Mucosa of descending colon (tissue), 3 donors: ENCODE measurements around the gene OBSL1. TPM values are rescaled to one million over a fixed set of nuclear protein-coding genes. Genes with fewer than 3 reads are reported as not detected.

ENCODE experiments used
- ATAC-seq: fragments of 200-7000 bp; cut with Tn5 transposase; one replicate; pipeline ENCODE4 v1.9.1; 2020; ENCODE audit warnings: mild to moderate bottlenecking, moderate library complexity
- DNase-seq, 3 donors: peaks; one replicate each; pipeline ENCODE4 v3.0.0-alpha.2; 2020
- H3K36me3 ChIP-seq: fragments of 200-600 bp; one replicate; pipeline ENCODE4 v1.8.0; 2021; ENCODE audit warnings: low read depth, mild to moderate bottlenecking
- H3K4me1 ChIP-seq: fragments of 200-600 bp; one replicate; pipeline ENCODE4 v1.8.0; 2021; ENCODE audit warnings: low read depth, mild to moderate bottlenecking
- H3K4me3 ChIP-seq: fragments of 200-600 bp; one replicate; pipeline ENCODE4 v1.8.0; 2021; ENCODE audit warnings: mild to moderate bottlenecking
- H3K9me3 ChIP-seq: fragments of 200-600 bp; one replicate; pipeline ENCODE4 v1.8.0; 2021; ENCODE audit warnings: mild to moderate bottlenecking
- intact Hi-C, 2 donors: fragments of 100-400 bp; cut with DNase I in 1 of 2; cut with micrococcal nuclease in 1 of 2; formaldehyde crosslinking; loops; one replicate each; pipeline versions ENCODE4 v1.11.0 to v1.11.1; 2022; cut with DNase I, micrococcal nuclease
- total RNA-seq, 3 donors: library from RNA; stranded (reverse); fragmentation: NEBNext Ultra II Directional in 2 of 3; extraction: Animal tissue kit (Norgen Biotek cat#: 25700) in 2 of 3; gene quantifications; one replicate each; pipeline versions ENCODE4 v1.2.1 to v1.2.4, GENCODE V29; 2021 to 2023
- TF ChIP-seq, protein P1 (sequence below): fragments of 200-600 bp; IDR thresholded peaks from one replicate; pipeline ENCODE4 v1.8.0; 2022; ENCODE audit warnings: antibody characterized with exemption, mild to moderate bottlenecking
- donor health status: DM: no; HTN: no; CAD: no; lungs with moderate emphysema.
- donor health status: DM: no; HTN: no; CAD: no.
- donor health status: DM: no; HTN: yes; CAD: no.

The OBSL1 gene
- total RNA-seq, 3 donors from 2014 or later, result 7.6 to 53.0 (median 12.6) TPM

DNA sequence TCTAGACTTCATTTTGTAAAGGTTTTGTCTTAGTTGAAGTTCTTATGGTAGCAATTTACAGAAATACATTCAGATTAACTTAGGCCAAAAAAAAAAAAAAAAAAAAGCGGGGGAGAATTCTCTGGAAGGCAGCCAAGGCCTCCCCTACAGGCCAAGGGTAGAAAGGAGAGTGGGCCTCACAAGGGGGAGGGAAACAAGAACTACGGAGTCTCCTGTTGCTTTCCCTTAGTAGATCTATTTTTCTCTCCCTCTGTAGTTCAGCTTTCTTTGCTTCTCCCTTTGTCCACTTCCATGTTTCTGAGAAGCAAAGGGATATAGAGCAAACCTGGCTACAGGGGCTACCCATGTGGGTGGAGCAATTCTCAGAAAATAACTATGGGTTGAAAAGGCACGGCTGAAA lies 23.9 kb upstream of the OBSL1 start:
- no peak for DNase-seq
- Histone ChIP-seq H3K9me3 (no peaks in the 10 kb centered on the region), H3K4me1 (peaks cover 13% of the 10 kb centered on the region), H3K4me3 (no peak overlapping the region), H3K36me3 (no peaks in the 10 kb centered on the region)
- ATAC-seq, result no peak
- TF ChIP-seq, protein P1, sequence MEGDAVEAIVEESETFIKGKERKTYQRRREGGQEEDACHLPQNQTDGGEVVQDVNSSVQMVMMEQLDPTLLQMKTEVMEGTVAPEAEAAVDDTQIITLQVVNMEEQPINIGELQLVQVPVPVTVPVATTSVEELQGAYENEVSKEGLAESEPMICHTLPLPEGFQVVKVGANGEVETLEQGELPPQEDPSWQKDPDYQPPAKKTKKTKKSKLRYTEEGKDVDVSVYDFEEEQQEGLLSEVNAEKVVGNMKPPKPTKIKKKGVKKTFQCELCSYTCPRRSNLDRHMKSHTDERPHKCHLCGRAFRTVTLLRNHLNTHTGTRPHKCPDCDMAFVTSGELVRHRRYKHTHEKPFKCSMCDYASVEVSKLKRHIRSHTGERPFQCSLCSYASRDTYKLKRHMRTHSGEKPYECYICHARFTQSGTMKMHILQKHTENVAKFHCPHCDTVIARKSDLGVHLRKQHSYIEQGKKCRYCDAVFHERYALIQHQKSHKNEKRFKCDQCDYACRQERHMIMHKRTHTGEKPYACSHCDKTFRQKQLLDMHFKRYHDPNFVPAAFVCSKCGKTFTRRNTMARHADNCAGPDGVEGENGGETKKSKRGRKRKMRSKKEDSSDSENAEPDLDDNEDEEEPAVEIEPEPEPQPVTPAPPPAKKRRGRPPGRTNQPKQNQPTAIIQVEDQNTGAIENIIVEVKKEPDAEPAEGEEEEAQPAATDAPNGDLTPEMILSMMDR, result no peak
- intact Hi-C loops, result no loop called here

DNA sequence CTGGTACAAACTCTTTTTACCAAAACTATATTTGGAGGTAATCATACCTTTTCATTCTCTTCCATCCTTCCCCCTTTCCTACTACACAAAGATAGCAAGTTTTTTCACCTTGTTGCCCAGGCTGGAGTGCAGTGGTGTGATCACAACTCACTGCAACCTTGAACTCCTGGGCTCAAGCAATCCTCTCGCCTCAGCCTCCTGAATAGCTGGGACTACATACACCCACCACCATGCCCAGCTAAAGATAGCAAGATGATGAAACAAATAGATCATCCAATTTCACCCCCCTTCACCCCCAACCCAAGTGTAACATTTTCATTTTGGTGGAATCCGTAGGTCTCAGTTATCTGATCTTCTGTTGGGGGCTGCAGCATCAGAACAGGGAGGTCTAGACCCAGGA lies 21.8 kb upstream of the OBSL1 start:
- no peaks in the 10 kb centered on the region for H3K9me3 ChIP-seq
- ATAC-seq (no peak), DNase-seq (no peak)
- TF ChIP-seq, protein P1, result no peak
- H3K4me1 ChIP-seq, result peaks cover 7% of the 10 kb centered on the region
- no peak overlapping the region for H3K4me3 ChIP-seq
- intact Hi-C loops, result no loop called here
- no peaks in the 10 kb centered on the region for H3K36me3 ChIP-seq

DNA sequence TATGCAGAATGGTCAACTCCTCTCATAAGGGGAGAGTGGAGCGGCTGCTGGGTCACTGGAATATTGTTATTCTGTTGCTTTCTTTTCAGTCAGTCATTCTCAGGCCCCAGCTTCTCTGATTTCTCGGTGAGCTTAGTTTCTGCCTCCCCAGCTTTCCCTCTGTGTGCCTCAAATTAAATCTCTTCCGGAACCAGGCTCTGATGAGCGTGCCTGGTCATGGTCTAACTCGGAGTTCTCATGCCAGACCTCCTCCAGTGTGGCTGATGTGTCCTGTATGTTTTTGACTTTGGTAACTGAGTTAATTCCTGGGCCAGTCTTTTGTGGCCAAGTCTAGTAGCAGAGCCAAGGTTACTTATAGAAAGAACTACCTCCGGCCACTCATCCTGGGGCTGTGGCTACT lies 21.4 kb upstream of the OBSL1 start:
- Histone ChIP-seq H3K4me1 (peaks cover 5% of the 10 kb centered on the region), H3K36me3 (no peaks in the 10 kb centered on the region), H3K9me3 (no peaks in the 10 kb centered on the region), H3K4me3 (no peak overlapping the region)
- DNase-seq (no peak), ATAC-seq (no peak)
- intact Hi-C loops, result no loop called here
- TF ChIP-seq, protein P1, result no peak

DNA sequence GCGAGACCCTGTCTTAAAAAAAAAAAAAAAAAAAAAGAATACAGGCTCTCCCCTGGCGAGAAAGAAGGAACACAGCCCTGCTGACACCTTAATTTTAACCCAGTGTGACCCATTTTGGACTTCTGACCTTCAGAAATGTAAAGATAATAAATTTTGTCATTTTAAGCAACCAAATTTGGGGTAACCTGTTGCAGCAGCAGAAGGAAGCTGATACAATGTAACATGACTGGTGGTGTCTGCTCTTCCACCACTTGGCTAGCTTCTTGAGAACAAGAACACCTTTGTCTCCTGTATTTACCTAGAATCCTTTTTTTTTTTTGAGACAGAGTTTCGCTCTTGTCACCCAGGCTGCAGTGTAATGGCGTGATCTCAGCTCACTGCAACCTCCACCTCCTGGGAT lies 19.8 kb upstream of the OBSL1 start:
- no peaks in the 10 kb centered on the region for H3K9me3 ChIP-seq
- no peaks in the 10 kb centered on the region for H3K4me1 ChIP-seq
- TF ChIP-seq, protein P1, result no peak
- no peak overlapping the region for H3K4me3 ChIP-seq
- DNase-seq, result no peak
- ATAC-seq, result no peak
- intact Hi-C loops, result no loop called here
- no peaks in the 10 kb centered on the region for H3K36me3 ChIP-seq

DNA sequence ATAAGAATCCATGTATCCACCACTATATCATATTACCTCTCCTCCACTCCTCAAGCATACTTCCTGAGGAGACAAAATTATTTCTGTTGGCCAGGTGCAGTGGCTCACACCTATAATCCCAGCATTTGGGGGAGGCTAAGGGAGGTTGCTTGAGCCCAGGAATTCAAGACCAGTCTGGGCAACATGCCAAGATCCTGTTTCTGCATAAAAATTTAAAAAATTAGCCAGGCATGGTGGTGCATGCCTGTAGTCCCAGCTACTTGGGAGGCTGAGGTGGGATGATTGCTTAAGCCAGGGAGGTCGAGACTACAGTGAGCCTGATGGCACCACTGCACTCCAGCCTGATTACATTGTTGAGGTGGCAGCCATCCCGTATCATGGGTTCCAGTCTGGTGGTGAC lies 10.0 kb upstream of the OBSL1 start:
- no peaks in the 10 kb centered on the region for H3K9me3 ChIP-seq
- intact Hi-C loops, result no loop called here
- no peaks in the 10 kb centered on the region for H3K36me3 ChIP-seq
- DNase-seq, result no peak
- H3K4me1 ChIP-seq, result no peaks in the 10 kb centered on the region
- ATAC-seq, result no peak
- no peak overlapping the region for H3K4me3 ChIP-seq
- TF ChIP-seq, protein P1, result no peak
